Thoracic aorta (tissue), 2 donors: Measurements from ENCODE around the gene RC3H2. TPM values are rescaled to one million over a fixed set of nuclear protein-coding genes. Genes with fewer than 3 reads are reported as not detected.

Source experiments
- ATAC-seq: fragments of 150-250 bp; one replicate; pipeline ENCODE4 v1.8.0; 2017; ENCODE audit warnings: low read depth; ENCODE audit not compliant: insufficient number of reproducible peaks, low FRiP score
- DNase-seq: peaks from one replicate; pipeline ENCODE4 v3.0.0-alpha.2; 2020; ENCODE audit warnings: low spot score
- H3K27ac ChIP-seq, 2 donors: fragments of 200-600 bp; sonication (generic); 1 replicate in 1 of 2; 2 replicates in 1 of 2; pipeline ENCODE4 v1.5.1; 2016; ENCODE audit warnings: mild to moderate bottlenecking in 2 of 2, moderate library complexity in 2 of 2
- H3K27me3 ChIP-seq: fragments of 200-600 bp; sonication (generic); replicated peaks from 2 replicates; pipeline ENCODE4 v1.6.0; 2016; ENCODE audit warnings: mild to moderate bottlenecking; ENCODE audit not compliant: insufficient read depth
- H3K36me3 ChIP-seq: fragments of 200-600 bp; sonication (generic); one replicate; pipeline ENCODE4 v1.5.1; 2016
- H3K4me1 ChIP-seq, 2 donors: fragments of 200-600 bp; sonication (generic); 1 replicate in 1 of 2; 2 replicates in 1 of 2; pipeline versions ENCODE4 v1.5.1 to v1.6.0; 2016; ENCODE audit warnings: low read depth in 2 of 2, mild to moderate bottlenecking in 1 of 2; ENCODE audit not compliant: control insufficient read depth in 1 of 2
- H3K4me3 ChIP-seq: fragments of 200-600 bp; sonication (generic); 2 replicates; pipeline ENCODE4 v1.5.1; 2016; ENCODE audit warnings: mild to moderate bottlenecking
- H3K9me3 ChIP-seq: fragments of 200-600 bp; sonication (generic); 2 replicates; pipeline ENCODE4 v1.5.1; 2016
- total RNA-seq, 2 donors: library from RNA; depleted of rRNA; stranded (reverse); fragments of >200 nt; gene quantifications; one replicate each; pipeline versions ENCODE4 v1.1.0 to v1.2.3, GENCODE V29; 2016
- TF ChIP-seq, protein P1 (sequence below): fragments of 200-600 bp; sonication (generic); IDR thresholded peaks from one replicate; pipeline ENCODE4 v1.5.1; 2019; ENCODE audit warnings: antibody characterized with exemption

The RC3H2 gene
- total RNA-seq, 2 donors from 2014 or later = 45.9 to 49.5 TPM

GRCh38 chr9:122940749-122941581 lies 35.8 kb upstream of the RC3H2 start, which contains the start of gene RABGAP1:
Gene RABGAP1 (plus strand): TSS chr9:122941020. CDS start chr9:122957060, 16,040 bp downstream.
- DNase-seq (peak; percentile 97), ATAC-seq (peak; percentile 93)
- H3K36me3 ChIP-seq = peaks cover 10% of the 10 kb centered on the region
- no peaks in the 10 kb centered on the region for H3K9me3 ChIP-seq
- TF ChIP-seq, protein P1, sequence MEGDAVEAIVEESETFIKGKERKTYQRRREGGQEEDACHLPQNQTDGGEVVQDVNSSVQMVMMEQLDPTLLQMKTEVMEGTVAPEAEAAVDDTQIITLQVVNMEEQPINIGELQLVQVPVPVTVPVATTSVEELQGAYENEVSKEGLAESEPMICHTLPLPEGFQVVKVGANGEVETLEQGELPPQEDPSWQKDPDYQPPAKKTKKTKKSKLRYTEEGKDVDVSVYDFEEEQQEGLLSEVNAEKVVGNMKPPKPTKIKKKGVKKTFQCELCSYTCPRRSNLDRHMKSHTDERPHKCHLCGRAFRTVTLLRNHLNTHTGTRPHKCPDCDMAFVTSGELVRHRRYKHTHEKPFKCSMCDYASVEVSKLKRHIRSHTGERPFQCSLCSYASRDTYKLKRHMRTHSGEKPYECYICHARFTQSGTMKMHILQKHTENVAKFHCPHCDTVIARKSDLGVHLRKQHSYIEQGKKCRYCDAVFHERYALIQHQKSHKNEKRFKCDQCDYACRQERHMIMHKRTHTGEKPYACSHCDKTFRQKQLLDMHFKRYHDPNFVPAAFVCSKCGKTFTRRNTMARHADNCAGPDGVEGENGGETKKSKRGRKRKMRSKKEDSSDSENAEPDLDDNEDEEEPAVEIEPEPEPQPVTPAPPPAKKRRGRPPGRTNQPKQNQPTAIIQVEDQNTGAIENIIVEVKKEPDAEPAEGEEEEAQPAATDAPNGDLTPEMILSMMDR = no peak
- H3K27ac ChIP-seq = peak within 1 kb of the TSS; percentile 85 to 91
- H3K27me3 ChIP-seq = no peaks in the 10 kb centered on the region
- H3K4me3 ChIP-seq = peak within 1 kb of the TSS; percentile 94
- H3K4me1 ChIP-seq = peaks cover 12 to 40% of the 10 kb centered on the region in 2 donors

GRCh38 chr9:122940454-122940748 lies 35.2 kb upstream of the RC3H2 start:
- no peaks in the 10 kb centered on the region for H3K27me3 ChIP-seq
- TF ChIP-seq, protein P1 = no peak
- peak overlapping the region; percentile 94 for H3K4me3 ChIP-seq
- DNase-seq (no peak), ATAC-seq (no peak)
- H3K27ac ChIP-seq = peak overlapping the region in 1 of 2 donors; percentile 76
- peaks cover 12 to 35% of the 10 kb centered on the region in 2 donors for H3K4me1 ChIP-seq
- H3K36me3 ChIP-seq = peaks cover 10% of the 10 kb centered on the region
- no peaks in the 10 kb centered on the region for H3K9me3 ChIP-seq

- Histone ChIP-seq H3K36me3 (peaks cover 10% of the 10 kb centered on the region), H3K4me1 (peaks cover 12 to 27% of the 10 kb centered on the region in 2 donors), H3K9me3 (no peaks in the 10 kb centered on the region), H3K27me3 (no peaks in the 10 kb centered on the region), H3K4me3 (no peak overlapping the region), H3K27ac (no peak overlapping the region)
- TF ChIP-seq, protein P1 = no peak
- ATAC-seq (no peak), DNase-seq (no peak)
These were observed 34.4 kb upstream of the RC3H2 start for GRCh38 chr9:122939601-122940000.

DNA sequence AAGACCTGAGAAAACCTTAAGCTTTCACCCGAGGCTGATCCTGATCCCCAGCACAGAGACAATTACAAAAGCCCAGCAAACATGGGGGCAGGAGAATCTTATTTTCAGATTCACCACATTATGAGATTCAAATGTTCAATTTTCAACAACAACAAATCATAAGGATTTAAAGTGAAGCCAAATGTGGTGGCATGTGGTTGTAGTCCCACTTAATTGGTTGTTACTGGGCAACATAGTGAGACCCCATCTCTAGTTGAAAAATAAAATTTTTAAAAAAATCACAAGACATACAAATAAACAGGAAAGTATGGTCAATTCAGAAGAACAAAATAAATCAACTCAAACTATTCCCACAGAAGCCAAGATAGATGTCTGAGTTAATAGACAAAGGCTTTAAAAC lies 31.7 kb upstream of the RC3H2 start:
- no peak for ATAC-seq
- H3K4me3 ChIP-seq = no peak overlapping the region
- H3K27me3 ChIP-seq = no peaks in the 10 kb centered on the region
- TF ChIP-seq, protein P1 = no peak
- H3K4me1 ChIP-seq = peaks cover 15 to 24% of the 10 kb centered on the region in 2 donors
- DNase-seq = no peak
- no peaks in the 10 kb centered on the region for H3K9me3 ChIP-seq
- H3K36me3 ChIP-seq = peaks cover 10% of the 10 kb centered on the region
- H3K27ac ChIP-seq = no peak overlapping the region

DNA sequence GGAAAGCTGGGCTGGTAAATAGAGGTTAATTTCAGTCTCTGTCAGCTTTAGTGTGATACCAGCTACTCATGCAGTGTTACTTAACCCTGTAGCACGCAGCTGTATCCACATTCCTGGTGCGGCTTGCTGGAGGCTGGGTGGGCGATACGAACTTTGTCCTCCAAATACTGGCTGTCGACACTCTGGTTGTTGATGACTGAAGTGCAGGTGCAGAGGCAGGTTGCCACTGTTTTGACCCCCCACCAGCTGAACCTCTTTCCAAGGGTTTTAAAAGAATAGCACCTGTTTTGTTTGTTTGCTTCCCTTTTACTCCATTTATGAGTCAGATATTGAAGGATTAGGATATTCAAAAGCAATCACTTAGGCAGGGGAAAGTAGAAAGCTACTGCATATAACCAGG lies 31.3 kb upstream of the RC3H2 start:
- H3K4me3 ChIP-seq = no peak overlapping the region

More for the DNA sequence above, 31.3 kb upstream of the RC3H2 start:
- peaks cover 13 to 22% of the 10 kb centered on the region in 2 donors for H3K4me1 ChIP-seq
- DNase-seq (no peak), ATAC-seq (no peak)
- no peaks in the 10 kb centered on the region for H3K27me3 ChIP-seq
- H3K36me3 ChIP-seq = peaks cover 10% of the 10 kb centered on the region
- no peak overlapping the region for H3K27ac ChIP-seq
- no peaks in the 10 kb centered on the region for H3K9me3 ChIP-seq
- TF ChIP-seq, protein P1 = no peak
